Amniotic stem cell (primary cell): ENCODE results near the gene TNPO3.
A peak's percentile ranks its signal among the peaks of the same experiment; 100 is the strongest.

Experiments used
- DNase-seq: peaks from one replicate; lab custom pipeline; 2025; lab: John Stamatoyannopoulos, UW

The TNPO3 gene

GRCh38 chr7:129054438-129055293, at the start of gene TNPO3:
Gene TNPO3 (minus strand): TSS chr7:129055111. CDS start chr7:129054770, 341 bp downstream.
- peak; percentile 82 for DNase-seq

GRCh38 chr7:129103561-129104324, 48.8 kb upstream of the TNPO3 start:
- no peak for DNase-seq

DNA sequence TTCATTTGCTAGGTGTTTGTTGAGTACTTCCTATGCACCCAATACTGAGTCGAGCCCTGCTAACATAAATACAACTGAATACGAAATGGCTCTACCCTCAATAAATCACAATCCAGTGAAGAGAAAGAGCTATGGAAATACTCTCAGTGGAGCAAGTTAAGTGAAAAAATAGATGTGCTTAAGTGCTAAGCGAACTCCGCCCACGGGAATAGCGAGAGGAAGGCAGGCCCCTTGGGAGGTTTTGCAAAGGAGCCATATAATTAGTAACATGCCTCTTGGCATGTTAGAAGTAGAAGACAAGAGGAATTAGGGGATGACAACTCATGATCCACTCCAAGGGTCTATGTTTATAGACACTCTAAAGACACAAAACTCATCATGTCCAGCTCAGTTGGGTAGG, 46.8 kb upstream of the TNPO3 start:
- DNase-seq: no peak

DNA sequence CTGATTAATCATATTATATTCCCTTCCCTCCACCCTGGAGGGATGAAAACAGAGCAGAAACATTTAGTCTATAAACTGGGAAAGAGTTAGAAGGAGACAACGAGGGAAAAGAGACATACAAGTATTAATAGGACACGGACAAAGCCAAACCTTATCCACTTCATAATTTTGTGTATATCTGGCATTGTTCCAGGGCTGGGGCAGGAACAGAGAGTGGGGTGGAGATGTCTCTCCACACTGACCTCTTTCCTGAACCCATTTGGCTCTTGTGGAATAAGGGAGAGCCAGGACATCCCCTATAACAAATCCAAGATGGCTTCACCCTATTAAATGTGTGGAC, 45.9 kb upstream of the TNPO3 start:
- no peak for DNase-seq

DNA sequence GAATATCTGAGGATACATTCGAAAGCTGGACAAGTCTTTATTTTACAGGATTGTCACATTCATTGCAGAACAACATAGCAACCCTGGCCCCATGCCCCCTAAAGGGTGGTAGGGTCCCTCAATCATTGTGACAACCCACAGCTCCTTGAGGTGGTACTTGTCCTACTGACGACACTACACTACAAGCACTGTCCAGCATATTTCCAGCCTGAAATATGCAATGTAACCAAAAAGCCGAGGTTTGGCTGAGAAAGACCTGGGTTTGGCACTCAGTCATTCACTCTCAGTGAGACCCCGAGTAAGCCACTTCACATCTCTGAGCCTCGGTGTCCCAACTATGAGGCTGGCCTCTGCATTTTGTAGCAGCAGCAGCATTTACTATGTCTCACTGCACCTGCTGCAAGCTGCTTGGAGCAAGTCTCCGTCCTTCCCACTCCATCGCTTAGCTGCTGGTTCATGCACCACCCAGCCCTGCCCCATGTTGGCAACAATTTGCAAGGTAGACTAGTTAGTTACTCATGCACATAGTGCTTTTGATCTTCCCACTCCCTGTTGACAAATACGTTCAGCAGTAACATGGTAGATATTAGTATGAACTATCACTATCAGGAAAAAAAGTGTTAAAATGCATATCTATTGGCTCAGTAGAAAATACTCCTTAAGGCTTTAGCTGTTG, 43.6 kb upstream of the TNPO3 start:
- no peak for DNase-seq

GRCh38 chr7:129095258-129095657, 40.3 kb upstream of the TNPO3 start:
- no peak for DNase-seq

DNA sequence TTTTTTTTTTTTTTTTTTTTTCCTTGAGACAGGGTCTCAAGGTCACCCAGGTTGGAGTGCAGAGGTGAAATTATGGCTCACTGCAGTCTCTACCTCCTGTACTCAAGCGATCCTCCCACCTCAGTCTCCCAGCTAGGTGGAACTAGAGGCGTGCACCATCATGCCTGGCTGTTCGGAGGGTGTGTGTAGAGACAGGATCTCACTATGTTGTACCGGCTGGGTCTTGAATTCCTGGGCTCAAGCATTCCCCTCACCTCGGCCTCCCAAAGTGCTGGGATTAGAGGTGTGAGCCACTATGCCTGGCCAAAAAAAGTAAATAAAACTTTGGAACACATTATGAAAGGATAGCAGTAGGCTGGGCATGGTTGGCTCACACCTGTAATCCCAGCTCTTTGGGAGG, 39.6 kb upstream of the TNPO3 start:
- DNase-seq: no peak

DNA sequence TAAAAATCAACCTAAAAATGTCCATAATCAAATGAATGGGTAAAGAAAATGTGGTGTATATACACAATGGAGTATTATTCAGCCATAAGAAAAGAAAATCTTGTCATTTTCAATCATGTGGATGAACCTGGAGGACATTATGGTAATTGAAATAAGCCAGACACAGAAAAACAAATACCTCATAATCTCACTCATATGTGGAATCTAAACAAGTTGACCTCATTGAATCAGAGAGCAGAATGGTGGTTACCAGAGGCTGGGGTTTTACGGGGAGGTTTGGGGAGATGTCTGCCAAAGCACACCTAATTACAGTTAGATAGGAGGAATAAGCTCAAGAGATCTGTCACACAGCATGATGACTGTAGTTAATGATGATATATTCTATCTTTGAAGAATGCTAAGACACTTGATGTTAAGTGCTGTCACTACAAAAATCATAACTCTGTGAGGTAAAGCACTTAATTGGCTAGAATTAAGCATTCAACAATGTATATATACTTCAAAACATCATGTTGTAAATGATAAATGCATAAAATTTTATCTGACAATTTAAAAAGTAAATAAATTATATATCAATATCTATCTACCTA, 39.1 kb upstream of the TNPO3 start:
- no peak for DNase-seq

GRCh38 chr7:129091484-129092002, 36.6 kb upstream of the TNPO3 start:
- DNase-seq: peak; percentile 18

DNA sequence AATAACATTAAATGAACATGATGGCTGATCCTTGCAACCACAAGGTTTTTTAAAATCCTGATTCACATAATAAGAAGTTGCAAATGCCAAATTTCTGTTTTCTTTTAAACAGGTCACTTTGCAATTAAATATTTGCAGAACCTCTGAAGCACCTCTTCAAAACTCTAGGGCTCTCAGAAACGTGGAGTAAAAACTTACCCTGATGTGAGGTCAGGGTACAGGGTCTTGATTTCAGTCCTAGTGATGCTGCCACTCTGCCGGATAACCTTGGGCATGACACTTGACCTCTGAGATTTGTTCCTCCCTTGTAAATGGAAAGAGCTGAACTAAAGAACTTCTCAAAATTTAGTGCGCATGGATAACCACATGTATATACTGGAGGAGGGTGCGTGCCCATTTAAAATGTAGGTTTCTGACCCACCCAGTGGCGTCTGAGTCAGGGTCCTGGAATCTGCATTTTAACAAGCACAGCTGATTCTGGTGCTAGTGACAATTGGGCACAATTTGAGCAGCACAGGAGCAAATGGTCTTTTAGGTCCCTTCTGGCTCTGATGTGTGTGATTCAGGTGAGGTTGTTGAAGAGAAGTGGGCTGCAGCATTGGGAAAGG, 35.5 kb upstream of the TNPO3 start:
- DNase-seq: no peak

DNA sequence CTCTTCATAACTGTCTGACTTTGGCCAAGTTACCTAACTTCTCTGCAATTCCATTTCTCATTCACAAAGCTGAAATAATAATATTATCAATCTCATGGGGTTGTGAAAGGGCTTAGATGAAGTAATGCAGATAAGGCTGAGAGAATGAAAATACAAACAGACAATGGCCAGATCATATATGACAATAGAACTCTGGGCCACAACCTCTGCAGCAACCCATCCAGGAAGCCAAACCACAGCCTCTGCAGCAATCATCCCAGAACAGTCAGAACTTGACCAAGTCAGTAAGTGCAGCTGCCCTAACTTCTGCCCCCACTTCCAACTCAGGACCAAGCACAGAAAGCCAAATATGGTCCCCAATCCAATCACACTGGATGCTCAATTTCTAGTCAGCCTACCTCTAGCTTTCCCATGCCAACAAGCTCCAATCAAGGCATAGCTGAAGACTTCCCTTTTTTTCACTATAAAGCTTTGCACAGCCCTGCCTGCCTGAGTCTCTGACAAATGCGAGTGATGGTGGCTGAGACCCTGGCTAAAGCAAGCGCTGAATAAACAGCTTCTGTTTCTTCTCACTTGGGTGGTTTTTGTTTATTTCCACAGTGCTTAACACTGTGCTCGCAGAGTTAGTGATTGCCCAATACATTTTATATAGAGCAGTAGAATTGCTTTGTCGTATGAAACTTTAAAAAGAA, 34.8 kb upstream of the TNPO3 start:
- no peak for DNase-seq

- no peak for DNase-seq
Observed at GRCh38 chr7:129084801-129085551, 30.1 kb upstream of the TNPO3 start.

DNA sequence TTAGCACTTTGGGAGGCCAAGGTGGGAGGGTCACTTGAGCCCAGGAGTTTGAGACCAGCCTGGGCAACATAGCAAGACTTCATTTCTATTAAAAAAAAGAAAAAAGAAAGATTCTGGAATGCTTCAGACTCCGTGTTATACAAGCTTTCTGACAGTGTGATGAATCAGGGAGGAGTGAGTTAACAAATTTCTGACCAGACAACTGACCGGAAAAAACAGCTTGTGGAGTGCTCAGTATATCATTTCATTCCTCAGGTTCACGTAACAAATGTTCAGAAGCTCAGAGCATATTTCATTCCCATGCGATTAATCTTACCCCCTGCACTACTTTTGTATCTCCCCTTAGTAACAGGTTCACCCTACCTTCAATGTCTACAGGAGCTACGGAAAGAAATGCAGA, 28.6 kb upstream of the TNPO3 start:
- DNase-seq: no peak

DNA sequence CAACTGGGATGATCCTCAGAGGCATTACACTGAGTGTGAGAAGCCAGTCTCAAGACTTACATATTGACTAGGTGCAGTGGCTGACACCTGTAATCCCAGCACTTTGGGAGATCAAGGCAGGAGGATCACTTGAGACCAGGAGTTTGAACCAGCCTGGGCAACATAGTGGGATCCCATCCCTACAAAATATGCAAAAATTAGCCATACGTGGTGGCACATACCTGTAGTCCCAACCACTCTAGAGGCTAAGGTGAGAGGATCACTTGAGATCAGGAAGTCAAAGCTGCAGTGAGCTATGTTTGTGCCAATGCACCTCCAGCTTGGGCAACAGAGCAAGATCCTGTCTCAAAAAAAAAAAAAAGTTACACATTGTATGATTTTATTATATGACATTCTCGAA, 23.5 kb upstream of the TNPO3 start:
- DNase-seq: no peak

DNA sequence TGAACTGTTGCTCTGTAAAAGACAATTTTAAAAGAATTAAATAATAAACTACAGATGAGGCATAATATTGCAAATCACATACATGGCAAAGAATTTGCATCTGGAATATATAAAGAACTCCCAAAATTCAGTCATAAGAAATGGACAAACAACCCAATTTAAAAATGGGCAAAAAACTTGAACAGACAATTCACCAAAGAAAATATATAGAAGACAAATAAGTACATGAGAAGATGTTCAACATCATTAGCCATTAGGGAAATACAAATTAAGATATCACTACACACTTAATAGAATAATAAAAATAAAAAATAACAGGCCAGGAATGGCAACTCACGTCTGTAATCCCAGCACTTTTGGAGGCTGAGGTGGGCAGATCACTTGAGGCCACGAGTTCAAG, 22.0 kb upstream of the TNPO3 start:
- DNase-seq: no peak

DNA sequence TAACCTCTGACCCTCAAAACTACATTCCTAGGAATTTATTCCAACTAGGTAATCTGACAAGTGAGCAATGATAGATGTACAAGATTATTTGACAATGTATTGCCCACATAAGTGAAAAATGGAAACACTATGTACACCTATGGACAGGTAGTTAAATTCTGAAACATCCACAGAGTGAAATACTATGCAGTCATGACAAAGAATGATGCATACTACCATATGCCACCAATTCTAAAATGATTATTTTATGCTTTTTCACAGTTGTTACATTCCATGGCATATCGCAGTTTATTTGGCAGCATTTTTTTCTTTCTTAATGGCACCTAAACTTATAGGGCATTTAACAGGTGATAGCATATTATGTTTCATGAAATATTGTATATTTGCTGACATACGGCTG, 20.1 kb upstream of the TNPO3 start:
- DNase-seq: no peak

DNA sequence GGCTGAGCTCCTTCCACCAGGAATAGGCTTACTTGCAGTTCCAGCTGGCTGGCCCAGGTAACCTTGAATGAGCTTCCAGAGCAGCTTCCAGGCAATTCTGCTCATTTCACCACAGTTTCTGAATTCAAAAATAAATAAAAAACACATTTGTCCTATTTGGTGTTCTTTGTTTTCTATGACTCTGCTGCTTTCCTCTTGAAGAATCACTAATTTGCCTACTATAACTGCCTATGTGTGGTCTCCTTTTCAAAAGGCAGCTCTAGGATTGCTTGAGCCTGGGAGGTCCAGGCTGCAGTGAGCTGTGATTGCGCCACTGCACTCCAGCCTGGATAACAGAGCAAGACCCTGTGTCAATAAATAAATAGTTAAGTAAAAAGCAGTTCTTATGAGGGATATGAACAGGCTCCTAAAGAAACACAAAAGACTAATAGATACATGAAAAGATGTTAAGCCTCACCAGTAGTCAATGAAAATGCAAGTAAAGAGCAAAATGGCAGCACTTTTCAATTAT, 19.5 kb upstream of the TNPO3 start:
- DNase-seq: no peak

GRCh38 chr7:129073738-129074137, 18.8 kb upstream of the TNPO3 start:
- DNase-seq: no peak

GRCh38 chr7:129073204-129073603, 18.3 kb upstream of the TNPO3 start:
- DNase-seq: no peak

DNA sequence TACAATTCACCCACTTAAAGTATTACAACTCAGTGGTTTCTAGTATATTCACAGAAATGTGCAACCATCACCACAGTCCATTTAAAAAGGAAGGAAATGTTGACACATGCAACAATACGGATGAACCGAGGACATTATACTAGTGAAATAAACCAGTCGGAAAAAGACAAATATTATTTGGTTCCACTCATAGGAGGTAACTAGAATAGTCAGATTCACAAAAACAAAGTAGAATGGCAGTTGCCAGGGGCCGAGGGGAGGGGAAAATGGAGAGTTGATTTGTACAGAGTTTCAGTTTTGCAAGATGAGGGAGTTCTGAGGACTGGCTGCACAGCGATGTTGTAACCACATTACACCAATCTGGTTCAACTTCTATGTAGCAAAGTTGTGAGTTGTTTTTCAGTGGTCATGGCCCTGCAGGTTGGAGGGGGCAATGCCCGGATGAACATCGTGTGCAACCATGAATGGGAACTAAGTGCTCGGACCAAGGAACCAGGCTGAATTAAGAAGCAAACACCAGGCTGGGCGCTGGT, 17.6 kb upstream of the TNPO3 start:
- DNase-seq: no peak
